HG03159 (cell line): Measurements from ENCODE around the gene ROR2.

Source experiments
- ATAC-seq: cut with Tn5 transposase; IDR thresholded peaks from one replicate; pipeline ENCODE4 v1.9.1; 2021; ENCODE audit warnings: mild to moderate bottlenecking, moderate library complexity; ENCODE audit not compliant: unreplicated experiment

ROR2 gene

GRCh38 chr9:91753711-91754110 is 196.3 kb downstream of the ROR2 start:
- ATAC-seq: no peak

GRCh38 chr9:91751922-91752321 is 198.1 kb downstream of the ROR2 start:
- ATAC-seq: no peak

- ATAC-seq: no peak
These were observed 199.7 kb downstream of the ROR2 start for GRCh38 chr9:91750343-91750742.

- ATAC-seq: no peak
These were observed 203.1 kb downstream of the ROR2 start for GRCh38 chr9:91746904-91747303.

GRCh38 chr9:91746357-91746756 is 203.7 kb downstream of the ROR2 start:
- ATAC-seq: no peak

- no peak for ATAC-seq
These were observed 205.9 kb downstream of the ROR2 start for GRCh38 chr9:91744114-91744513.

- ATAC-seq: no peak
These were observed 208.5 kb downstream of the ROR2 start for GRCh38 chr9:91741522-91741921.

GRCh38 chr9:91740701-91741100 is 209.3 kb downstream of the ROR2 start:
- ATAC-seq: no peak

- ATAC-seq: no peak
These were observed 213.0 kb downstream of the ROR2 start for GRCh38 chr9:91736898-91737601.

- no peak for ATAC-seq
These were observed 213.7 kb downstream of the ROR2 start for GRCh38 chr9:91736311-91736710.

- ATAC-seq: no peak
These were observed 215.0 kb downstream of the ROR2 start for GRCh38 chr9:91735049-91735448.

GRCh38 chr9:91734371-91734981 is 215.6 kb downstream of the ROR2 start:
- ATAC-seq: no peak

GRCh38 chr9:91733006-91733624 is 216.9 kb downstream of the ROR2 start:
- ATAC-seq: no peak

GRCh38 chr9:91732187-91733005 is 217.6 kb downstream of the ROR2 start:
- no peak for ATAC-seq

GRCh38 chr9:91730806-91731205 is 219.2 kb downstream of the ROR2 start:
- no peak for ATAC-seq

GRCh38 chr9:91729558-91729842 is 220.5 kb downstream of the ROR2 start:
- no peak for ATAC-seq

GRCh38 chr9:91727972-91728371 is 222.1 kb downstream of the ROR2 start:
- no peak for ATAC-seq

- peak; percentile 68 for ATAC-seq
These were observed 222.6 kb downstream of the ROR2 start for GRCh38 chr9:91727316-91727861.

- ATAC-seq: no peak
These were observed 223.5 kb downstream of the ROR2 start for GRCh38 chr9:91726406-91727100.

- ATAC-seq: no peak
These were observed 224.4 kb downstream of the ROR2 start for GRCh38 chr9:91725651-91726050.
